ENCODE data around the gene SCNN1A. TPM values are rescaled to one million over a fixed set of nuclear protein-coding genes. Genes with fewer than 3 reads are reported as not detected.

The SCNN1A gene
- total RNA-seq, 2 experiments from 2014 or later: 0.35 to 1.0 TPM

DNA sequence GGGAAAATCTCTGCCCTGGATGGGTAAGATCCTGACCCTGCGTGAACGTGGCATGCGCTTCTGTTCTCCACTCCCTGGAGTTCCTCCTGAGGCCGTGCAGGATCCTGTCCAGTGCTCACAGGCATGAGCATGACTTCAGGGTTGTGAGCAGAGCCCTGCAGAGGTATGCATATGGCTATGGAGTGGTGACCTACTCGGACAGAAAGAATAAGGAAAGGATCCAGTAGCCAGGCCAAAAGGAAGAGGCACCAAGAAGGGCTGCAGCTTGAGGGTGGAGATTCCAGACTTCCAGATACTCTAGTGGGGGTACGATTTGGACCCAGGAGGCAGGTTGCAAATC, 48.6 kb upstream of the SCNN1A start:
- Histone ChIP-seq H4K20me1 (ENCODE audit: insufficient read depth, low read length) (no peaks in the 10 kb centered on the region), H3K9me2 (ENCODE audit: insufficient read depth, low read length) (no peaks in the 10 kb centered on the region), H3K4me1 (ENCODE audit: insufficient read depth, low read length, poor library complexity, severe bottlenecking) (peaks cover 58% of the 10 kb centered on the region), H3K4me2 (ENCODE audit: low read length) (peak overlapping the region; percentile 62), H3K36me3 (ENCODE audit: insufficient read depth, low read length) (no peaks in the 10 kb centered on the region), H3K79me2 (ENCODE audit: insufficient read depth, low read depth, low read length) (no peaks in the 10 kb centered on the region), H3K9me3 (ENCODE audit: low read length) (no peaks in the 10 kb centered on the region), H2AFZ (ENCODE audit: low read length) (peak overlapping the region; percentile 73), H3K4me3 (ENCODE audit: low read depth, low read length, poor library complexity, severe bottlenecking) (no peak overlapping the region), H3K27ac (ENCODE audit: low read depth, low read length, poor library complexity, severe bottlenecking) (peak overlapping the region; percentile 1)
- no peak for TF ChIP-seq EZH2phosphoT487 (IDR thresholded peaks at IDR 0.05; ENCODE audit: borderline replicate concordance, low read depth, low read length)
- TF ChIP-seq, protein P1, sequence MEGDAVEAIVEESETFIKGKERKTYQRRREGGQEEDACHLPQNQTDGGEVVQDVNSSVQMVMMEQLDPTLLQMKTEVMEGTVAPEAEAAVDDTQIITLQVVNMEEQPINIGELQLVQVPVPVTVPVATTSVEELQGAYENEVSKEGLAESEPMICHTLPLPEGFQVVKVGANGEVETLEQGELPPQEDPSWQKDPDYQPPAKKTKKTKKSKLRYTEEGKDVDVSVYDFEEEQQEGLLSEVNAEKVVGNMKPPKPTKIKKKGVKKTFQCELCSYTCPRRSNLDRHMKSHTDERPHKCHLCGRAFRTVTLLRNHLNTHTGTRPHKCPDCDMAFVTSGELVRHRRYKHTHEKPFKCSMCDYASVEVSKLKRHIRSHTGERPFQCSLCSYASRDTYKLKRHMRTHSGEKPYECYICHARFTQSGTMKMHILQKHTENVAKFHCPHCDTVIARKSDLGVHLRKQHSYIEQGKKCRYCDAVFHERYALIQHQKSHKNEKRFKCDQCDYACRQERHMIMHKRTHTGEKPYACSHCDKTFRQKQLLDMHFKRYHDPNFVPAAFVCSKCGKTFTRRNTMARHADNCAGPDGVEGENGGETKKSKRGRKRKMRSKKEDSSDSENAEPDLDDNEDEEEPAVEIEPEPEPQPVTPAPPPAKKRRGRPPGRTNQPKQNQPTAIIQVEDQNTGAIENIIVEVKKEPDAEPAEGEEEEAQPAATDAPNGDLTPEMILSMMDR (conservative IDR thresholded peaks at IDR 0.05; ENCODE audit: low read length): no peak
- DNase-seq (ENCODE audit: low spot score): no peak
- intact Hi-C loops (cut with micrococcal nuclease; ENCODE audit: unreplicated experiment): loop anchor here (10.0 kb wide), 1 partner anchor 271 kb away; no protein-coding TSS in a partner anchor
- POLR2A ChIA-PET: interaction anchor here (0.6 to 7.4 kb wide), 10 partner anchors 20 to 116 kb away, joined by 3 to 74 read pairs (median 5); partner anchors contain the start of genes CD27 and VAMP1
- BruUV-seq (replicated peaks): no TSS peak
- CTCF ChIA-PET (ENCODE audit: unreplicated experiment): interaction anchor here (1.1 to 3.5 kb wide), 4 partner anchors 20 to 114 kb away, joined by 3 to 34 read pairs (median 4); no protein-coding TSS in a partner anchor

DNA sequence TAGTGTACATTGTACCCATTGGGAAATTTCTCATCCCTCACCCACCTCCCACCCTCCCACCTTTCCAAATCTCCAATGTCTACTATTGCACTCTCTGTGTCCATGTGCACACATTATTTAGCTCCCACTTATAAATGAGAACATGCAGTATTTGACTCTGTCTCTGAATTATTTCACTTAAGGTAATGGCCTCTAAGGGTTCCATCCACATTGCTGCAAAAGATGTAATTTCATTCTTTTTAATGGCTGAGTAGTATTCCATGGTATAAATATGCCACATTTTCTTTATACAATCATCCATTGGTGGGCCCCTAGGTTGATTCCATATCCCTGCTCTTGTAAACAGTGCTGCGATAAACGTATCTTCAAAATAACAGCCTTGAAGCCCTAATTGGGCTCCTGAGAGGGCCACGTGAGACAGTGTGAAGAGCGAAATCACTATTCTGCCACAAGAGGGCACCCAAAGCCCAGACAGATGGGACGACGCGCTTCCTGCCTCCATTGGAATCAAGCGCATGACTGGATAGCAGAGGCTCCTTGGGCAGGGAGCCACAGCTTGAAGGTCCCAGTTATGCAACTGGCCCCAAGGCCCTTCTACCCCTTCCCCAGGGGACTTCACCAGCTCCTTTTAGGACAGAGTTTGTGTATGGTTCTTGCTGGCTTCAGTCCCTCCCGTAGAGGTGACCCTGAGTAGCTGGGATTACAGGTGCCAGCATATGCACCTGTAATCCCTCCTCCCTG, 48.1 kb upstream of the SCNN1A start:
- H3K9me2 ChIP-seq (ENCODE audit: insufficient read depth, low read length): no peaks in the 10 kb centered on the region
- peaks cover 53% of the 10 kb centered on the region for H3K4me1 ChIP-seq (ENCODE audit: insufficient read depth, low read length, poor library complexity, severe bottlenecking)
- CTCF ChIA-PET (ENCODE audit: unreplicated experiment): interaction anchor here (1.1 to 3.5 kb wide), 4 partner anchors 20 to 114 kb away, joined by 3 to 34 read pairs (median 4); no protein-coding TSS in a partner anchor
- intact Hi-C loops (cut with micrococcal nuclease; ENCODE audit: unreplicated experiment): loop anchor here (1.0 to 10.0 kb wide), 8 partner anchors 42 to 356 kb away; no protein-coding TSS in a partner anchor
- no peak overlapping the region for H3K4me3 ChIP-seq (ENCODE audit: low read depth, low read length, poor library complexity, severe bottlenecking)
- peak overlapping the region; percentile 1 for H3K27ac ChIP-seq (ENCODE audit: low read depth, low read length, poor library complexity, severe bottlenecking)
- H3K4me2 ChIP-seq (ENCODE audit: low read length): peak overlapping the region; percentile 62
- BruUV-seq (replicated peaks): no TSS peak
- POLR2A ChIA-PET: interaction anchor here (0.6 to 7.4 kb wide), 10 partner anchors 19 to 112 kb away, joined by 3 to 74 read pairs (median 4); partner anchors contain the start of genes CD27 and VAMP1
- no peaks in the 10 kb centered on the region for H4K20me1 ChIP-seq (ENCODE audit: insufficient read depth, low read length)
- DNase-seq (ENCODE audit: low spot score): peak; percentile 92
- H3K79me2 ChIP-seq (ENCODE audit: insufficient read depth, low read depth, low read length): no peaks in the 10 kb centered on the region
- no peaks in the 10 kb centered on the region for H3K9me3 ChIP-seq (ENCODE audit: low read length)
- TF ChIP-seq, protein P1 (conservative IDR thresholded peaks at IDR 0.05; ENCODE audit: low read length): peak; percentile 93
- TF ChIP-seq EZH2phosphoT487 (IDR thresholded peaks at IDR 0.05; ENCODE audit: borderline replicate concordance, low read depth, low read length): no peak
- peak overlapping the region; percentile 73 for H2AFZ ChIP-seq (ENCODE audit: low read length)
- H3K36me3 ChIP-seq (ENCODE audit: insufficient read depth, low read length): no peaks in the 10 kb centered on the region

DNA sequence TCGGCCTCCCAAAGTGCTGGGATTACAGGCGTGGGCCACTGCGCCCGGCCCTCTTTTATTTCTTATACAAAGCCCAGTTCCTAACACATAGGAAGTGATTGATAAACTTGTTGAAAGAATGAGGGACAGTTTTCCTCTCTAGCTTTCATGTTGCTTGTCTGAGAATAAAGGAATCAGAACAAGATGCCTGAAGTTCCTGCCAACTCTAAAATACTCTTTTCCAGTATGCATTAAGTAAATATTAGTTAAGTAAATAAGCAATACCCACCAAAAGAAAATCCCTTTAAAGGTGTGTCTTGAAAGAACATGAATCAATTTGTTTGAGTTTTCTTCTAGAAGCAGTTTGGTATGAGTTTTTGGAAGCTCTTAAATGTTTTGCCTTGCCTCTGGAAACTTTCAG, 45.0 kb upstream of the SCNN1A start:
- TF ChIP-seq, protein P1 (conservative IDR thresholded peaks at IDR 0.05; ENCODE audit: low read length): no peak
- TF ChIP-seq EZH2phosphoT487 (IDR thresholded peaks at IDR 0.05; ENCODE audit: borderline replicate concordance, low read depth, low read length): no peak
- Histone ChIP-seq H4K20me1 (ENCODE audit: insufficient read depth, low read length) (no peaks in the 10 kb centered on the region), H2AFZ (ENCODE audit: low read length) (no peak overlapping the region), H3K4me1 (ENCODE audit: insufficient read depth, low read length, poor library complexity, severe bottlenecking) (peaks cover 29% of the 10 kb centered on the region), H3K79me2 (ENCODE audit: insufficient read depth, low read depth, low read length) (no peaks in the 10 kb centered on the region), H3K9me3 (ENCODE audit: low read length) (no peaks in the 10 kb centered on the region), H3K9me2 (ENCODE audit: insufficient read depth, low read length) (no peaks in the 10 kb centered on the region), H3K4me3 (ENCODE audit: low read depth, low read length, poor library complexity, severe bottlenecking) (no peak overlapping the region), H3K27ac (ENCODE audit: low read depth, low read length, poor library complexity, severe bottlenecking) (no peak overlapping the region), H3K4me2 (ENCODE audit: low read length) (no peak overlapping the region), H3K36me3 (ENCODE audit: insufficient read depth, low read length) (no peaks in the 10 kb centered on the region)
- CTCF ChIA-PET (ENCODE audit: unreplicated experiment): no interaction called here
- BruUV-seq (replicated peaks): no TSS peak
- intact Hi-C loops (cut with micrococcal nuclease; ENCODE audit: unreplicated experiment): loop anchor here (10.0 kb wide), 1 partner anchor 274 kb away; no protein-coding TSS in a partner anchor
- DNase-seq (ENCODE audit: low spot score): no peak
- POLR2A ChIA-PET: interaction anchor here (0.7 kb wide), 1 partner anchor 76 kb away, joined by 6 read pairs; no protein-coding TSS in a partner anchor
